HG03439 (cell line): ENCODE data around the gene SPTAN1.
"Not testable (repeated sequence)": the region's sequence is repeated elsewhere in the genome, so short reads cannot be mapped to it uniquely, and the experiment has no call there.

Source experiments
- ATAC-seq: cut with Tn5 transposase; IDR thresholded peaks from one replicate; pipeline ENCODE4 v1.9.1; 2021; ENCODE audit warnings: mild to moderate bottlenecking, moderate library complexity; ENCODE audit not compliant: unreplicated experiment

Gene SPTAN1

GRCh38 chr9:128552153-128552743 lies at the start of gene SPTAN1:
Gene SPTAN1, plus strand, starts transcription at chr9:128552587. Its CDS starts 14,154 bp downstream, at chr9:128566741.
- peak; percentile 81 for ATAC-seq

- ATAC-seq, result not testable (repeated sequence)
Measured at GRCh38 chr9:128503415-128503825, 49.0 kb upstream of the SPTAN1 start.

DNA sequence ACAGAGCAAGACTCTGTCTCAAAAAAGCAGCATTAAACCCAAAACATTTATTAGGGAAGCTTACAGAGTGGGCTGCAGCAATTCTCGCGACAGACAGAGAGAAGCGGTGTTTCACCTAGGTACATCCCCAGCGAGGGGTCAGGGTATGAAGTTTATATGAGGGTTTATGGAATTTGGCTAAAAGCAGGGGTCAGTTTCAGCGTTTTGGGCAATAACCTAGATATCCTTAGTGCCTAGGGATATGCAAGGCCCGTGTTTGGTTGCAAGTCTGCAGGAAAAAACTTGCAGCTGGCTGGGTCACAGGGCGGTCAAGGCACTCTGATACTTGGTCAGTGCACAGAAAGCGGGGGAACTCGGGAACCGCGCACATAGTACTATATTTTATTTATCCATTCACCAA lies 48.5 kb upstream of the SPTAN1 start:
- ATAC-seq, result no peak

- peak; percentile 87 for ATAC-seq
Measured at GRCh38 chr9:128504485-128505413, 47.6 kb upstream of the SPTAN1 start, which contains the start of gene GLE1. Gene GLE1, plus strand, starts transcription at chr9:128504719. Its CDS starts 87 bp downstream, at chr9:128504806.

GRCh38 chr9:128505414-128505765 lies 47.0 kb upstream of the SPTAN1 start:
- no peak for ATAC-seq

DNA sequence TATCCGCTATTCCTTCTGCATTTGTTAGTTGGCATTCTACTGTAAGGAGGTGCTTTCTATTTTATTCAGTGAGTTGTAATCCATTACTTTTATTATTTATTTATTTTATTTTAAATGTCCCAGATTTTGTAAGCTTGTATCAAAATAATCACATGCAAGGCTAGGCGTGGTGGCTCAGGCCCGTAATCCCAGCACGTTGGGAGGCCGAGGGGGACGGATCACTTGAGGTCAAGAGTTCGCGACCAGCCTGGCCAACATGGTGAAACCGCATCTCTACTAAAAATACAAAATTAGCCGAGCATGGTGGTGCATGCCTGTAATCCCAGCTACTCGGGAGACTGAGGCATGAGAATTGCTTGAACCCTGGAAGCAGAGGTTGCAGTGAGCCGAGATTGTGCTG lies 46.5 kb upstream of the SPTAN1 start:
- not testable (repeated sequence) for ATAC-seq

DNA sequence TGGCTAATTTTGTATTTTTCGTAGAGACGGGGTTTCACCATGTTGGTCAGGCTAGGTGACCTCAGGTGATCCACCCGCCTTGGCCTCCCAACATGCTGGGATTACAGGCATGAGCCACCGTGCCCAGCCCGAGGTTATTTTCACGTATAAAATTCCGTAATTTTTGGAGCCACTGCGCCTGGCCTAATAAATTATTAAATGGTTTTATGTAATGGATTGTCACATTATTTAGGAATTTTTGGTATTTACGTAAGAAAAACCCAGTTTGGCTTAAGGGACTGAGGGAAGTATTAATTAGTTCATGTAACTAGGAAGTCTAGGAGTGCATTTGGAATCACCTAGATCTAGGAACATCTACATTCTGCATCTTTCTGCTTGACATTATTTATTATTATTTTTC lies 39.6 kb upstream of the SPTAN1 start:
- ATAC-seq, result no peak

- no peak for ATAC-seq
Measured at GRCh38 chr9:128521956-128522355, 30.4 kb upstream of the SPTAN1 start.

- no peak for ATAC-seq
Measured at GRCh38 chr9:128523199-128523925, 29.0 kb upstream of the SPTAN1 start.

DNA sequence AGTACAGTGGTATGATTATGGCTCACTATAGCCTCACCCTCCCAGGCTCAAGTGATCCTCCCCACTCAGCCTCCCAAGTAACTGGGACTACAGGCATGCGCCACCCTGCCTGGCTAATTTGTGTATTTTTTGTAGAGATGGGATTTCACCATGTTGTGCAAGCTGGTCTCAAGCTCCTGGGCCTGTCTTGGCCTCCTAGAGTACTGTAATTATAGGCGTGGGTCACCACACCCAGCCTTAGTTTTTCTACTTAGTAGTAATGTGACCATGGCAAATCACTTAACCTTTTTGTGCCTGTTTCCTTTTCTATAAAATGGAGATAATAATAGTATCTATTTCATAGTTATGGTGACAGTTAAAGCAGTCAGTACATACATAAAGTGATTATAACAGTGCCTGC lies 25.7 kb upstream of the SPTAN1 start:
- no peak for ATAC-seq

DNA sequence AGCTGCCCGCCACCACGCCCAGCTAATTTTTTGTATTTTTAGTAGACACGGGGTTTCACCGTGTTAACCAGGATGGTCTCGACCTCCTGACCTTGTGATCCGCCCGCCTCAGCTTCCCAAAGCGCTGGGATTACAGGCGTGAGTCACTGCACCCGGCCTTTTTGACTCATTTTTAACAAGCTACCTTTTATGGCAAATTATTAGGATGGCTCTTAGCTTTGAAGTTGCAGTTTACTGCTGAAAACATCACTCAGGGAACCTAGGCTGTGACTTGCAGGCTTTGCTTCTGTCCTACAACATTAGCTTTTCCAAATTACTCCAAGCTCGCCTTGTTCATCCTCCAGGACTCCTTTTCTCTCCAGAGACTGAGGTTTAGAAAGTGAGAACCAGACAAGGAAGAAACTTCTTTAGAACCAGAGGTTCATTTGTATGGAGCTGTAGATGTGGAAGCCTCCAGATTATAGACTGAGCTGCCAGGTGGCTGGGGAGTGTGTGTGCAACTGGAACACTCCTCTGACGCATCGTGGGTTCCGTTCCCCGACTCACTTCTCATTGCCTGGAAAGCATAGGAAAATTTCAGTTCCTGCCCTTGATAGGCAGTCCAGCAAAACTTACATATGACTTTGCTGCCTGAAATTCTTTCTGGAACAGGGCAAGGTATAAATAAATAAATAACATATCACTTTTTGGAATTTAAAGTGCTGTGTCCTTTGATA lies 23.8 kb upstream of the SPTAN1 start:
- ATAC-seq, result no peak

GRCh38 chr9:128529191-128529590 lies 23.2 kb upstream of the SPTAN1 start:
- ATAC-seq, result no peak

GRCh38 chr9:128532581-128532980 lies 19.8 kb upstream of the SPTAN1 start:
- ATAC-seq, result no peak

GRCh38 chr9:128540634-128541360 lies 11.6 kb upstream of the SPTAN1 start:
- no peak for ATAC-seq

GRCh38 chr9:128546504-128546903 lies 5.9 kb upstream of the SPTAN1 start:
- ATAC-seq, result no peak

DNA sequence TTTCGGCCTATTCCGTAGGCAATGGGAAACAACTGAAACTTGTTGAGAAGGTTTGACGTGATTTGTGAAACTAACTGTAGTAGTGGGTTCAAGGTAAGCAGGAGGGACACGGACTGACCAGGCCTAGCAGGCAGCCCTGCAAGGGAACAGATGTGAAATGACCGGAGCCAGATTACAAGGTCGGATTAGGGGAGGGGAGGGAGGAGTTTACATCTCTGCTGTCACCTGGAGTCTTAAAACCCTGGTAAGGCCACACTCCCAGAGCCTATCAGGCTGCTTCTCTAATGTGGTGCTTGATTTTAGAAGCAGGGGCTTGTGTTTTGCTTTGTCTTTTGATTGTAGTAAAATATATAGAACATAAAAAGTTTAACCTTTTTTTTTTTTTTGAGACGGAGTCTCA lies 3.5 kb upstream of the SPTAN1 start:
- ATAC-seq, result no peak

- ATAC-seq, result no peak
Measured at GRCh38 chr9:128550226-128550625, 2.2 kb upstream of the SPTAN1 start.

DNA sequence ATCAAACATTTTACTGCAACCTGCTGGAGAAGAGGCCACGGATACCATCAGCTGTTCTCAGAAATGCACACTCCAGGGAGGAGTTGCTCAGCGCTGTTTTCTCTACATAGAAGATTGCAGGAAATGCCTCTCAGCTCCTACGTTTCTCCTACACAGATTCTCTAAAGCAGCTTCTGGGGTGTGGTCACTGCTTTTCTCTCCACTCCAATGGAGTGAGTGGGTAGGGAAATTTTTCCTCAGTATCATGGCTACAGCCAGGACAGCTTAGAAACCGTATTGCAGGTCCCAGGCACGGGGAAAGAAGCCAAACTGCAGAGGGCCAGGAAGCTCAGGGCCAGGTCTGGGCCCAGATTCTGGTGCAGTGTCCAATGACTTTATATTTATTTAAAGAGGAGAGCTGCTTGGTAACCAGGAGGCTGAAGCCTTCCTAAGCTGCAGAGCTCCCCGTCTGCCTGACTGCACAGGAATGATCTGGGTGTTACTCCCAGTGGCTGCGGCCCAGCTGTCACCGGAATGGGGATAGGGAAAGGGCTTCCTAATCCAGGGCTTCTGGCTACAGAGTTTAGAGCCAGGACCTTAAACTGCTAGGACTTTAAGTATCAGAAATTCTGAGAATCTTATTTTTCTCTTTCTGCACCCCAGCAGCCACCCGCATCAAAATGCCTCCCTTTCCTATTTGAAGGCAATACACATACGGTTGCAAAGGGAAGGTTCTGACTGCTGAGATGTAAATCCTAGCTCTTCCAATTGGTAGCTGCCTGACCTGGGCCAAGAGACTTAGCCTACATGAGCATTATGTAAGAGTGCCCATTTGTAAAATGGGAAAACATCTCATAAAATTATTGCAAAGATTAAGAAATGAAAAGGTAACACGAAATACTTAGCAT lies 1.4 kb upstream of the SPTAN1 start:
- no peak for ATAC-seq

DNA sequence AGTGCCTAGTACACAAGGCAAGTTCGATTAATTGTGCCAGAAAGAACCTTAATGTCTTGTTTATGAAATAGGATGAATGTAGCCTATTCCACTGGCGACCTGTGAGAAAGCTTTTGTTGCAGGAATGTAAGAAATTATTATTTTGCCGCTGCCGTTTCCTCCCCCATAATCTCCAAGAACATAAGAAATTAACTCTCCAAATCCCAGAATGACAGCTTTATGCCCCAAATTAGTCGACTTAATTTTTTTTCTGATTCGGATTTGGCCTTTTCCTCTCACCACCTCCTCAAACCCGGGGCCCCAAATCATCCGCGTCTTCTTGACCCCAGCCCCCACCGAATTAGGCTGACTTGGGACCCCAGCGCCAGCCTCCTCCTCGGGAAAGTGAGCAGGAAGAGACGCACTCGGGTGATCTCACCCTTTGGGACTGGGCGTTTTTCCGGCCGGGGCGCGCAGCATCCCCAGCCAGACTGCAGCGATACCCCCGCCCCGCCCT lies 682 bp upstream of the SPTAN1 start:
- no peak for ATAC-seq
